Measurements from ENCODE around the gene HNRNPCL2.
"Not testable (repeated sequence)": the region's sequence is repeated elsewhere in the genome, so short reads cannot be mapped to it uniquely, and the experiment has no call there.

The HNRNPCL2 gene

GRCh38 chr1:13116754-13117153 is at the start of gene HNRNPCL2:
HNRNPCL2 (minus strand) TSS chr1:13116854; CDS start chr1:13116400, 454 bp downstream.
- not testable (repeated sequence) for DNase-seq (ENCODE audit: insufficient read length, low spot score); FAIRE-seq

DNA sequence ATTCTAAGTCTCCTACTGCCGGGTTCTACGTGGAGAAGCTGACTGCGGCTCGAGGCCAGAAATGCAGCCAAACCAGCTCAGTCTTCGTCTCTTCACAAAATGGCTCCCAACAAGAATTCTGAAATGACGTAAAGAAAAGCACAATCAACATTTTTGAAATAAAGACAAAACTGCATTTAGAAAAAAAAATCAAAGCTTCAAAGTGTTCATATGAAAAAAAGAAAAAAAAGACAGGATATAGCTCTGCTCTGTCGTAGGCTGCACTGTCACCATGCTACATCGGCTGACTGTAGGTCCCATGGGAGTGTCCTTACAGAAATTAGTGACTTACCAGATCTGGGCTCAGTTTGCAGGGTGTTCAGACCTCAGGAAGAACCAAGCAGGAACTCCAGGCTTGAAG is 48.9 kb upstream of the HNRNPCL2 start, which contains the start of gene HNRNPCL4:
HNRNPCL4 (minus strand) TSS at position 101 of the 400 bp plus-strand sequence. CDS start 164 bp downstream, outside the sequence.
- not testable (repeated sequence) for FAIRE-seq; DNase-seq (ENCODE audit: insufficient read length, low spot score)

DNA sequence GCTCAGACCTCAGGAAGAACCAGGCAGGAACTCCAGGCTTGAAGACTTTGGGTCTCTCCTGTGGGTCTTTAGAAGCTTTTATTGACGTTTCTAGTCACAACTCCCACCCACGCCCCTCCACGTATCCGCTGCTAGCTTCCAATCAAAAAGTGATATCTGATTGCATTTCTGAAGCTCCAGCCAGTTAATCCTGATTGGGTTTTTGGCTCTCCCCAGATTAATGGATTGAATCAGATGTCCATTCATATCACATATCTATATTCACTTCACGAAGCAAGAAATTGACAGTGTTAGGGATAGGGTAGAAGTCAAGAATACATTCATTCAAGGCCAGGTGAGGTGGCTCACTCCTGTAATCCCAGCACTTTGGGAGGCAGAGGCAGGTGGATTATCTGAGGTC is 39.3 kb upstream of the HNRNPCL2 start, which contains the start of gene PRAMEF26:
PRAMEF26 (minus strand) TSS at position 101 of the 400 bp plus-strand sequence. CDS start 2,914 bp downstream, outside the sequence.
- FAIRE-seq; DNase-seq (ENCODE audit: insufficient read length, low spot score): not testable (repeated sequence)

- DNase-seq (ENCODE audit: insufficient read length, low spot score); FAIRE-seq: not testable (repeated sequence)
Observed at GRCh38 chr1:13070474-13070873, 46.2 kb downstream of the HNRNPCL2 start, which contains the start of gene PRAMEF25. PRAMEF25 (plus strand) TSS chr1:13070774; CDS start chr1:13073694, 2,920 bp downstream.
